Neural progenitor cell (in vitro differentiated cells): ENCODE data around the gene NEDD4. TPM values are rescaled to one million over a fixed set of nuclear protein-coding genes. Genes with fewer than 3 reads are reported as not detected.

ENCODE experiments used
- DNase-seq: peaks from one replicate; pipeline ENCODE4 v3.0.0-alpha.2; 2016; ENCODE audit warnings: low spot score
- H2AFZ ChIP-seq: fragments of 200-600 bp; sonication (generic); replicated peaks from 2 replicates; pipeline ENCODE4 v1.6.1; 2016; ENCODE audit warnings: antibody characterized with exemption
- H3F3A ChIP-seq: fragments of 200-600 bp; sonication (generic); 2 replicates; pipeline ENCODE4 v1.6.1; 2016; ENCODE audit warnings: antibody characterized with exemption, low read depth
- H3K27ac ChIP-seq: fragments of 200-600 bp; sonication (generic); 2 replicates; pipeline ENCODE4 v1.5.1; 2016; ENCODE audit warnings: mild to moderate bottlenecking
- H3K27me3 ChIP-seq: fragments of 200-600 bp; sonication (generic); 2 replicates; pipeline ENCODE4 v1.6.1; 2016; ENCODE audit warnings: mild to moderate bottlenecking, moderate library complexity
- H3K36me3 ChIP-seq: fragments of 200-600 bp; sonication (generic); 2 replicates; pipeline ENCODE4 v1.5.1; 2016
- H3K4me1 ChIP-seq: fragments of 200-600 bp; sonication (generic); 2 replicates; pipeline ENCODE4 v1.6.1; 2016; ENCODE audit warnings: mixed run types
- H3K4me2 ChIP-seq: fragments of 200-600 bp; sonication (generic); 2 replicates; pipeline ENCODE4 v1.6.1; 2016
- H3K4me3 ChIP-seq: fragments of 200-600 bp; sonication (generic); 2 replicates; pipeline ENCODE4 v1.5.1; 2016
- H3K79me2 ChIP-seq: fragments of 200-600 bp; sonication (generic); 2 replicates; pipeline ENCODE4 v1.6.1; 2016; ENCODE audit warnings: low read depth
- H3K9ac ChIP-seq: fragments of 200-600 bp; sonication (generic); 2 replicates; pipeline ENCODE4 v1.6.1; 2016
- H3K9me3 ChIP-seq: fragments of 200-600 bp; sonication (generic); 2 replicates; pipeline ENCODE4 v1.5.1; 2016; ENCODE audit warnings: low read depth
- H4K20me1 ChIP-seq: fragments of 200-600 bp; sonication (generic); 2 replicates; pipeline ENCODE4 v1.6.1; 2016; ENCODE audit warnings: low read depth
- H3K27ac Mint-ChIP-seq: 3 replicates; pipeline ENCODE4 v1.8.0; 2021; ENCODE audit warnings: mixed read lengths
- H3K27me3 Mint-ChIP-seq: 2 replicates; pipeline ENCODE4 v1.8.0; 2022; ENCODE audit warnings: low read depth, mild to moderate bottlenecking, inconsistent platforms, moderate library complexity, mixed read lengths; ENCODE audit not compliant: insufficient read depth
- H3K36me3 Mint-ChIP-seq: 3 replicates; pipeline ENCODE4 v1.8.0; 2021; ENCODE audit warnings: mixed read lengths
- H3K4me1 Mint-ChIP-seq: 3 replicates; pipeline ENCODE4 v1.8.0; 2021; ENCODE audit warnings: mixed read lengths
- H3K4me3 Mint-ChIP-seq: 3 replicates; pipeline ENCODE4 v1.8.0; 2021; ENCODE audit warnings: mild to moderate bottlenecking, moderate library complexity, mixed read lengths
- H3K9me3 Mint-ChIP-seq: 3 replicates; pipeline ENCODE4 v1.8.0; 2020; ENCODE audit warnings: mixed read lengths
- CTCF ChIP-seq: fragments of 200-600 bp; sonication (generic); IDR thresholded peaks from 2 replicates; pipeline ENCODE4 v1.5.1; 2017; ENCODE audit warnings: antibody characterized with exemption, mild to moderate bottlenecking
- EZH2 ChIP-seq: fragments of 200-600 bp; sonication (generic); IDR thresholded peaks from 2 replicates; pipeline ENCODE4 v1.6.1; 2017; ENCODE audit warnings: antibody characterized with exemption, mild to moderate bottlenecking, moderate library complexity
- EZH2phosphoT487 ChIP-seq: fragments of 200-600 bp; sonication (generic); IDR thresholded peaks from 2 replicates; pipeline ENCODE4 v1.6.1; 2017; ENCODE audit warnings: antibody characterized with exemption
- total RNA-seq: library from RNA; depleted of rRNA; stranded (reverse); fragments of >200 nt; gene quantifications from 2 replicates; pipeline ENCODE4 v1.2.3, GENCODE V29; 2015; ENCODE audit warnings: low replicate concordance

The NEDD4 gene
- total RNA-seq, 1 donor from 2014 or later, result 36.7 TPM

GRCh38 chr15:55942332-55942731 is 51.1 kb downstream of the NEDD4 start:
- Histone ChIP-seq H4K20me1 (no peaks in the 10 kb centered on the region), H3K36me3 (no peaks in the 10 kb centered on the region), H3K79me2 (no peaks in the 10 kb centered on the region), H3K9ac (no peak overlapping the region), H3K27me3 (no peaks in the 10 kb centered on the region), H3K4me2 (no peak overlapping the region), H3K27ac (no peak overlapping the region), H3K9me3 (no peaks in the 10 kb centered on the region), H2AFZ (no peak overlapping the region), H3K4me3 (no peak overlapping the region), H3K4me1 (no peaks in the 10 kb centered on the region), H3F3A (no peaks in the 10 kb centered on the region)
- H3K36me3 Mint-ChIP-seq, result peaks cover 10% of the 10 kb centered on the region
- peaks cover 19% of the 10 kb centered on the region for H3K9me3 Mint-ChIP-seq
- no peak overlapping the region for H3K4me3 Mint-ChIP-seq
- no peak for DNase-seq
- H3K27ac Mint-ChIP-seq, result no peak overlapping the region
- peaks cover 3% of the 10 kb centered on the region for H3K27me3 Mint-ChIP-seq
- TF ChIP-seq EZH2, result no peak
- no peak for TF ChIP-seq EZH2phosphoT487
- no peak for TF ChIP-seq CTCF
- H3K4me1 Mint-ChIP-seq, result no peaks in the 10 kb centered on the region

GRCh38 chr15:55937040-55937439 is 56.4 kb downstream of the NEDD4 start:
- no peaks in the 10 kb centered on the region for H3K27me3 ChIP-seq
- Mint-ChIP-seq H3K9me3 (peaks cover 20% of the 10 kb centered on the region), H3K27me3 (no peaks in the 10 kb centered on the region), H3K27ac (no peak overlapping the region), H3K4me3 (no peak overlapping the region), H3K36me3 (peaks cover 10% of the 10 kb centered on the region), H3K4me1 (no peaks in the 10 kb centered on the region)
- H3K9me3 ChIP-seq, result no peaks in the 10 kb centered on the region
- H2AFZ ChIP-seq, result no peak overlapping the region
- no peaks in the 10 kb centered on the region for H3K36me3 ChIP-seq
- H4K20me1 ChIP-seq, result no peaks in the 10 kb centered on the region
- H3F3A ChIP-seq, result no peaks in the 10 kb centered on the region
- TF ChIP-seq EZH2 (no peak), EZH2phosphoT487 (no peak), CTCF (no peak)
- no peak for DNase-seq
- no peak overlapping the region for H3K9ac ChIP-seq
- H3K27ac ChIP-seq, result no peak overlapping the region
- H3K4me1 ChIP-seq, result no peaks in the 10 kb centered on the region
- H3K4me3 ChIP-seq, result no peak overlapping the region
- H3K4me2 ChIP-seq, result no peak overlapping the region
- no peaks in the 10 kb centered on the region for H3K79me2 ChIP-seq

- H3K9me3 Mint-ChIP-seq, result peaks cover 8% of the 10 kb centered on the region
- Histone ChIP-seq H3K9ac (no peak overlapping the region), H3K36me3 (no peaks in the 10 kb centered on the region), H3K79me2 (no peaks in the 10 kb centered on the region), H3K27me3 (no peaks in the 10 kb centered on the region), H3F3A (no peaks in the 10 kb centered on the region), H3K4me3 (no peak overlapping the region), H3K4me2 (no peak overlapping the region), H3K9me3 (no peaks in the 10 kb centered on the region), H2AFZ (no peak overlapping the region), H3K27ac (no peak overlapping the region), H4K20me1 (no peaks in the 10 kb centered on the region), H3K4me1 (no peaks in the 10 kb centered on the region)
- H3K36me3 Mint-ChIP-seq, result no peaks in the 10 kb centered on the region
- no peaks in the 10 kb centered on the region for H3K4me1 Mint-ChIP-seq
- no peaks in the 10 kb centered on the region for H3K27me3 Mint-ChIP-seq
- DNase-seq, result no peak
- TF ChIP-seq EZH2, result no peak
- no peak overlapping the region for H3K4me3 Mint-ChIP-seq
- no peak overlapping the region for H3K27ac Mint-ChIP-seq
These were observed 64.5 kb downstream of the NEDD4 start for GRCh38 chr15:55928955-55929354.

GRCh38 chr15:55921744-55922143 is 71.7 kb downstream of the NEDD4 start:
- H3K36me3 ChIP-seq, result no peaks in the 10 kb centered on the region
- H3K27me3 Mint-ChIP-seq, result no peaks in the 10 kb centered on the region
- no peak overlapping the region for H3K27ac ChIP-seq
- H3K9me3 ChIP-seq, result no peaks in the 10 kb centered on the region
- H3K79me2 ChIP-seq, result no peaks in the 10 kb centered on the region
- no peaks in the 10 kb centered on the region for H4K20me1 ChIP-seq
- no peaks in the 10 kb centered on the region for H3F3A ChIP-seq
- no peaks in the 10 kb centered on the region for H3K36me3 Mint-ChIP-seq
- no peak overlapping the region for H3K4me3 ChIP-seq
- H3K4me3 Mint-ChIP-seq, result no peak overlapping the region
- no peak for TF ChIP-seq CTCF
- TF ChIP-seq EZH2, result no peak
- no peak for TF ChIP-seq EZH2phosphoT487
- no peak overlapping the region for H3K27ac Mint-ChIP-seq
- no peaks in the 10 kb centered on the region for H3K4me1 ChIP-seq
- no peak overlapping the region for H3K9ac ChIP-seq
- H3K9me3 Mint-ChIP-seq, result no peaks in the 10 kb centered on the region
- no peak overlapping the region for H2AFZ ChIP-seq
- no peak for DNase-seq
- H3K4me1 Mint-ChIP-seq, result peaks cover 5% of the 10 kb centered on the region
- H3K27me3 ChIP-seq, result no peaks in the 10 kb centered on the region
- no peak overlapping the region for H3K4me2 ChIP-seq
